ENCODE measurements around the gene RIC1.

GRCh38 chr9:5791870-5792269 lies 163.0 kb downstream of the RIC1 start:
- TF ChIP-seq CTCF (IDR thresholded peaks at IDR 0.05; ENCODE audit: low read length) (no peak), EZH2 (IDR thresholded peaks at IDR 0.05; ENCODE audit: borderline replicate concordance, low read length) (no peak)
